Naive thymus-derived CD4-positive, alpha-beta T cell (primary cell): ENCODE results near the gene TMEM134. TPM values are rescaled to one million over a fixed set of nuclear protein-coding genes. Genes with fewer than 3 reads are reported as not detected.

Source experiments
- ATAC-seq: fragments of 150-1000 bp; cut with Tn5 transposase; 2 replicates; pipeline ENCODE4 v1.10.0; 2021; ENCODE audit warnings: mild to moderate bottlenecking, moderate library complexity
- CTCF ChIA-PET: fragments of 350-600 bp; sonication (Branson Sonifier 250); formaldehyde crosslinking; loops from one replicate; lab custom pipeline; 2021; ENCODE audit warnings: antibody characterized with exemption; lab: Charles Lee
- POLR2A ChIA-PET: fragments of 350-600 bp; sonication (Branson Sonifier 250); formaldehyde crosslinking; loops from one replicate; lab custom pipeline; 2021; ENCODE audit warnings: antibody characterized with exemption, inconsistent platforms; lab: Charles Lee
- DNase-seq, 9 donors: peaks; one replicate each; pipeline versions ENCODE4 v3.0.0 to v3.0.0-alpha.2; 2020 to 2022; ENCODE audit warnings: mixed read lengths in 1 of 9
- H3K27ac ChIP-seq: one replicate; pipeline ENCODE4 v1.7.0; 2013; ENCODE audit warnings: mild to moderate bottlenecking, low read depth, low read length, moderate library complexity
- H3K27me3 ChIP-seq, 2 donors: one replicate each; pipeline ENCODE4 v1.7.0; 2013; ENCODE audit warnings: low read length in 2 of 2, mild to moderate bottlenecking in 2 of 2, moderate library complexity in 2 of 2; ENCODE audit not compliant: control insufficient read depth in 2 of 2, insufficient read depth in 2 of 2
- H3K36me3 ChIP-seq, 3 experiments: 1 replicate in 2 of 3; 2 replicates in 1 of 3; pipeline ENCODE4 v1.7.0; 2013; ENCODE audit warnings: low read length in 3 of 3, mild to moderate bottlenecking in 3 of 3, moderate library complexity in 1 of 3; ENCODE audit not compliant: insufficient read depth in 3 of 3, control insufficient read depth in 2 of 3
- H3K4me1 ChIP-seq, 2 donors: one replicate each; pipeline ENCODE4 v1.7.0; 2013; ENCODE audit warnings: low read length in 2 of 2, mild to moderate bottlenecking in 2 of 2, moderate library complexity in 1 of 2; ENCODE audit not compliant: control insufficient read depth in 2 of 2, insufficient read depth in 2 of 2
- H3K4me3 ChIP-seq: 2 replicates; pipeline ENCODE4 v1.7.0; 2013; ENCODE audit warnings: mild to moderate bottlenecking, low read length
- H3K9me3 ChIP-seq, 3 experiments: 1 replicate in 2 of 3; 2 replicates in 1 of 3; pipeline ENCODE4 v1.7.0; 2013; ENCODE audit warnings: low read length in 3 of 3; ENCODE audit not compliant: control insufficient read depth in 2 of 3
- H3K27ac Mint-ChIP-seq, 9 donors: one replicate each; pipeline ENCODE4 v1.8.0; 2020 to 2022; ENCODE audit warnings: mixed read lengths in 9 of 9, mild to moderate bottlenecking in 8 of 9, moderate library complexity in 5 of 9, inconsistent platforms in 2 of 9
- H3K27me3 Mint-ChIP-seq, 5 donors: one replicate each; pipeline ENCODE4 v1.8.0; 2021 to 2022; ENCODE audit warnings: mixed read lengths in 5 of 5, mild to moderate bottlenecking in 1 of 5
- H3K36me3 Mint-ChIP-seq, 5 donors: one replicate each; pipeline ENCODE4 v1.8.0; 2020 to 2022; ENCODE audit warnings: mixed read lengths in 5 of 5, mild to moderate bottlenecking in 3 of 5, inconsistent platforms in 1 of 5
- H3K4me1 Mint-ChIP-seq, 7 donors: one replicate each; pipeline ENCODE4 v1.8.0; 2020 to 2022; ENCODE audit warnings: mixed read lengths in 7 of 7, mild to moderate bottlenecking in 3 of 7, inconsistent platforms in 1 of 7
- H3K4me3 Mint-ChIP-seq, 10 donors: one replicate each; pipeline ENCODE4 v1.8.0; 2020 to 2022; ENCODE audit warnings: mild to moderate bottlenecking in 10 of 10, mixed read lengths in 10 of 10, moderate library complexity in 6 of 10, inconsistent platforms in 2 of 10
- H3K9me3 Mint-ChIP-seq, 11 donors: one replicate each; pipeline ENCODE4 v1.8.0; 2020 to 2022; ENCODE audit warnings: mixed read lengths in 11 of 11, mild to moderate bottlenecking in 4 of 11, inconsistent platforms in 1 of 11, moderate library complexity in 1 of 11
- intact Hi-C, 2 donors: fragments of 100-400 bp; cut with micrococcal nuclease; formaldehyde crosslinking; loops; one replicate each; pipeline ENCODE4 v1.15.1; 2023
- polyA plus RNA-seq, 2 donors: library from polyadenylated mRNA; unstranded; fragments of 300-500 nt; fragmentation: Illumina TruSeq; gene quantifications; one replicate each; pipeline ENCODE4 v1.2.3, GENCODE V29; 2021
- total RNA-seq, 6 experiments: library from RNA in 5 of 6; stranded (reverse) in 5 of 6; gene quantifications; 1 replicate in 5 of 6; 2 replicates in 1 of 6; pipeline ENCODE4 v1.2.3 and lab custom pipeline; 2021 to 2026

Gene TMEM134
- total and polyA plus RNA-seq, 7 experiments from 2014 or later, result 52.4 to 143 (median 88.2) TPM

GRCh38 chr11:67498544-67498972 lies 29.5 kb upstream of the TMEM134 start:
- ChIA-PET POLR2A (interaction anchor here (0.6 to 1.8 kb wide), 3 partner anchors 22 to 98 kb away, joined by 3 to 7 read pairs (median 3); partner anchors contain the start of gene PTPRCAP), CTCF (no interaction called here)
- peaks cover under 1 to 80% (median 6%) of the 10 kb centered on the region in 3 experiments for H3K36me3 ChIP-seq
- no peak overlapping the region for H3K27ac ChIP-seq
- Mint-ChIP-seq H3K9me3 (peaks cover 0 to 3% (median 0%) of the 10 kb centered on the region in 11 donors), H3K36me3 (peaks cover 8 to 25% (median 11%) of the 10 kb centered on the region in 5 donors), H3K27me3 (no peaks in the 10 kb centered on the region), H3K27ac (peak overlapping the region in 1 of 9 donors; percentile 62), H3K4me3 (no peak overlapping the region), H3K4me1 (peaks cover 10 to 21% (median 18%) of the 10 kb centered on the region in 7 donors)
- intact Hi-C loops, result no loop called here
- H3K9me3 ChIP-seq, result no peaks in the 10 kb centered on the region
- peaks cover 5 to 8% of the 10 kb centered on the region in 2 donors for H3K4me1 ChIP-seq
- H3K27me3 ChIP-seq, result no peaks in the 10 kb centered on the region
- no peak for DNase-seq
- H3K4me3 ChIP-seq, result no peak overlapping the region
- ATAC-seq, result no peak

- H3K36me3 Mint-ChIP-seq, result peaks cover 8 to 21% (median 11%) of the 10 kb centered on the region in 5 donors
Measured at GRCh38 chr11:67497656-67498291, 28.7 kb upstream of the TMEM134 start.

GRCh38 chr11:67496113-67496512 lies 27.1 kb upstream of the TMEM134 start:
- H3K4me1 Mint-ChIP-seq, result peaks cover 6 to 10% (median 7%) of the 10 kb centered on the region in 7 donors

More at GRCh38 chr11:67497656-67498291, 28.7 kb upstream of the TMEM134 start:
- Histone ChIP-seq H3K36me3 (peaks cover 4 to 88% (median 6%) of the 10 kb centered on the region in 3 experiments), H3K27me3 (no peaks in the 10 kb centered on the region), H3K4me3 (no peak overlapping the region), H3K4me1 (no peaks in the 10 kb centered on the region), H3K9me3 (no peaks in the 10 kb centered on the region), H3K27ac (no peak overlapping the region)
- H3K27ac Mint-ChIP-seq, result no peak overlapping the region
- intact Hi-C loops, result no loop called here
- POLR2A ChIA-PET, result interaction anchor here (0.6 kb wide), 1 partner anchor 97 kb away, joined by 3 read pairs; no protein-coding TSS in a partner anchor
- no peaks in the 10 kb centered on the region for H3K27me3 Mint-ChIP-seq
- peaks cover 0 to 3% (median 0%) of the 10 kb centered on the region in 11 donors for H3K9me3 Mint-ChIP-seq
- ATAC-seq (no peak), DNase-seq (no peak)
- CTCF ChIA-PET, result no interaction called here
- H3K4me1 Mint-ChIP-seq, result peaks cover 10 to 15% (median 11%) of the 10 kb centered on the region in 7 donors
- H3K4me3 Mint-ChIP-seq, result no peak overlapping the region

GRCh38 chr11:67495234-67496005 lies 26.4 kb upstream of the TMEM134 start:
- CTCF ChIA-PET, result no interaction called here
- POLR2A ChIA-PET, result interaction anchor here (1.2 to 1.7 kb wide), 3 partner anchors 10 to 92 kb away, joined by 3 to 6 read pairs (median 5); partner anchors contain the start of genes PTPRCAP and TBC1D10C
- H3K4me3 ChIP-seq, result no peak overlapping the region

More at GRCh38 chr11:67496113-67496512, 27.1 kb upstream of the TMEM134 start:
- no peak overlapping the region for H3K4me3 Mint-ChIP-seq
- ChIA-PET POLR2A (interaction anchor here (1.2 to 1.7 kb wide), 2 partner anchors 59 to 93 kb away, joined by 3 to 6 read pairs; partner anchors contain the start of genes PTPRCAP and TBC1D10C), CTCF (no interaction called here)
- peaks cover 7 to 18% (median 10%) of the 10 kb centered on the region in 5 donors for H3K36me3 Mint-ChIP-seq
- peak overlapping the region in 4 of 9 donors; percentile 9 to 46 (median 16) for H3K27ac Mint-ChIP-seq
- intact Hi-C loops, result no loop called here
- Histone ChIP-seq H3K27ac (no peak overlapping the region), H3K27me3 (no peaks in the 10 kb centered on the region), H3K4me1 (no peaks in the 10 kb centered on the region), H3K36me3 (peaks cover 6 to 92% (median 7%) of the 10 kb centered on the region in 3 experiments), H3K9me3 (no peaks in the 10 kb centered on the region), H3K4me3 (no peak overlapping the region)
- ATAC-seq (no peak), DNase-seq (no peak)
- H3K27me3 Mint-ChIP-seq, result no peaks in the 10 kb centered on the region
- H3K9me3 Mint-ChIP-seq, result peaks cover 0 to 3% (median 0%) of the 10 kb centered on the region in 11 donors

GRCh38 chr11:67494371-67495233 lies 25.6 kb upstream of the TMEM134 start:
- no peaks in the 10 kb centered on the region for H3K9me3 ChIP-seq
- peaks cover 4 to 92% (median 15%) of the 10 kb centered on the region in 3 experiments for H3K36me3 ChIP-seq
- ChIA-PET CTCF (no interaction called here), POLR2A (interaction anchor here (1.2 to 2.2 kb wide), 3 partner anchors 9 to 91 kb away, joined by 3 to 7 read pairs (median 5); partner anchors contain the start of gene TBC1D10C)
- no peaks in the 10 kb centered on the region for H3K27me3 ChIP-seq
- H3K9me3 Mint-ChIP-seq, result peaks cover 0 to 2% (median 0%) of the 10 kb centered on the region in 11 donors
- intact Hi-C loops, result no loop called here
- H3K27me3 Mint-ChIP-seq, result no peaks in the 10 kb centered on the region
- H3K27ac Mint-ChIP-seq, result no peak overlapping the region
- H3K4me3 Mint-ChIP-seq, result no peak overlapping the region
- H3K27ac ChIP-seq, result no peak overlapping the region
- peaks cover 3 to 16% (median 6%) of the 10 kb centered on the region in 5 donors for H3K36me3 Mint-ChIP-seq
- H3K4me1 Mint-ChIP-seq, result peaks cover 3 to 7% (median 4%) of the 10 kb centered on the region in 7 donors
- DNase-seq, result no peak
- no peak for ATAC-seq
- no peaks in the 10 kb centered on the region for H3K4me1 ChIP-seq
- H3K4me3 ChIP-seq, result no peak overlapping the region

More at GRCh38 chr11:67495234-67496005, 26.4 kb upstream of the TMEM134 start:
- H3K9me3 Mint-ChIP-seq, result peaks cover 0 to 3% (median 0%) of the 10 kb centered on the region in 11 donors
- Histone ChIP-seq H3K4me1 (no peaks in the 10 kb centered on the region), H3K27me3 (no peaks in the 10 kb centered on the region), H3K27ac (no peak overlapping the region), H3K36me3 (peaks cover 4 to 92% (median 7%) of the 10 kb centered on the region in 3 experiments), H3K9me3 (no peaks in the 10 kb centered on the region)
- peak overlapping the region in 1 of 9 donors; percentile 52 for H3K27ac Mint-ChIP-seq
- DNase-seq (no peak), ATAC-seq (no peak)
- peaks cover 0 to 14% (median 3%) of the 10 kb centered on the region in 5 donors for H3K36me3 Mint-ChIP-seq
- peaks cover 0 to 4% (median under 1%) of the 10 kb centered on the region in 7 donors for H3K4me1 Mint-ChIP-seq
- no peaks in the 10 kb centered on the region for H3K27me3 Mint-ChIP-seq
- no peak overlapping the region for H3K4me3 Mint-ChIP-seq
- intact Hi-C loops, result no loop called here
